Stimulated activated CD8-positive, alpha-beta memory T cell treated with anti-CD3 and anti-CD28 coated beads, Interleukin-15, amount 100 ng/mL, for 4 hours (primary cell): Measurements from ENCODE around the gene MT1B.
"Not testable (repeated sequence)": the region's sequence is repeated elsewhere in the genome, so short reads cannot be mapped to it uniquely, and the experiment has no call there.

ENCODE experiments used
- DNase-seq, 2 donors: peaks; one replicate each; pipeline ENCODE4 v3.0.0-alpha.2; 2020; ENCODE audit warnings: low read depth in 2 of 2

Gene MT1B

DNA sequence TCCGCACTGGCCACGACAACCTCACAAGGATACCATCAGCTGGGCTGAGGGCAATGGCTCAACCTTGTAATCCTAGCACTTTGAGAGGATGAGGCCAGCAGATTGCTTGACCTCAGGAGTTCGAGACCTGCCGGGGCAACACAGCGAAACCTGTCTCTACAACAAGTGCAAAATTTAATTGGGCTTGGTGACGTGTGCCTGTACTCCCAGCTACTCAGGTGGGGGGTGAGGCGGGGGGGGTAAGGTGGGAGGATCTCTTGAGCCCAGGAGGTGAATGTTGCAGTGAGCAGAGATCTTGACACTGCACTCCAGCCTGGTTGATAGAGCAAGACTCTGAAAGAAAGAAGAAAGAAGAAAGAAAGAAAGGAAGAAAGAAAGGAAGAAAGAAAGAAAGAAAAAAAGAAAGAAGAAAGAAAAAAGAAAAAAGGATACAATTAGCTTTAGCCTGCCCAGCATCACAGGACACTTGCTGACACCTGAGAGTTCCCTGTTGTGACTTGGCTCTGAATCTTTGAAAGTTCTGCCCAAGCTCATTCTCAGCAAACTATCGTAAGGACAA lies 31.3 kb upstream of the MT1B start:
- DNase-seq = no peak

DNA sequence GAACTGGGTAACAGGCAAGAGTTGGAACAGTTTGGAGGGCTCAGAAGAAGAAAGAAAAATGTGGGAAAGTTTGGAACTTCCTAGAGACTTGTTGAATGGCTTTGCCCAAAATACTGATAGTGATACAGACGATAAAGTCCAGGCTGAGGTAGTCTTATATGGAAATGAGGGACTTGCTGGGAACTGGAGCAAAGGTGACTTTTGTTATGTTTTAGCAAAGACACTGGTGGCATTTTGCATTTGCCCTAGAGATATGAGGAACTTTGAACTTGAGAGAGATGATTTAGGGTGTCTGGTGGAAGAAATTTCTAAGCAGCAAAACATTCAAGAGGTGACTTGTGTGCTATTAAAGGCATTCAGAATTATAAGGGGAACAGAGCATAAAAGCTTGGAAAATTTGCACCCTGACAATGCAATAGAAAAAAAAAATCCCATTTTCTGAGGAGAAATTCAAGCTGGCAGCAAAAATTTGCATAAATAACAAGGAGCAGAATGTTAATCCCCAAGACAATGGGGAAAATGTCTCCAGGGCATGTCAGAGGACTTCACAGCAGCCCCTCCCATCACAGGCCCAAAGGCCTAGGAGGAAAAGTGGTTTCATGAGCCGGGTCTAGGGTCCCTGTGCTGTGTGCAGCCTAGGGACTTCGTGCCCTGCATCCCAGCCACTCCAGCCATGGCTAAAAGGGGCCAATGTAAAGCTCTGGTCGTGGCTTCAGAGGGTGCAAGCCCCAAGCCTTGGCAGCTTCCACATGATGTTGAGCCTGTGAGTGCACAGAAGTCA lies 29.8 kb upstream of the MT1B start:
- DNase-seq = not testable (repeated sequence)

DNA sequence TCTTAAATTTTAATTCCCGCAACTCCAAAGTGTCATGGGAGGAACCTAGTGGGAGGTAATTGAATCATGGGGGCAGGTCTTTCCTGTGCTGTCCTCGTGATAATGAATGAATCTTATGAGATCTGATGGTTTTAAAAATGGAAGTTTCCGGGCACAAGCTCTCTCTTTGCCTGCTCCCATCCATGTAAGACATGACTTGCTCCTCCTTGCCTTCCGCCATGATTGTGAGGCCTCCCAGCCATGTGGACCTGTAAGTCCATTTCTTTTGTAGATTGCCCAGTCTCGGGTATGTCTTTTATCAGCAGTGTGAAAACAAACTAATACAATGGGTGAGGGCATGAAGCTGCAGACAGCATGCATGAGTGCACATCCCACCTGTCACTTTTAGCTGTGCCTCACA lies 28.5 kb upstream of the MT1B start:
- DNase-seq = not testable (repeated sequence)

DNA sequence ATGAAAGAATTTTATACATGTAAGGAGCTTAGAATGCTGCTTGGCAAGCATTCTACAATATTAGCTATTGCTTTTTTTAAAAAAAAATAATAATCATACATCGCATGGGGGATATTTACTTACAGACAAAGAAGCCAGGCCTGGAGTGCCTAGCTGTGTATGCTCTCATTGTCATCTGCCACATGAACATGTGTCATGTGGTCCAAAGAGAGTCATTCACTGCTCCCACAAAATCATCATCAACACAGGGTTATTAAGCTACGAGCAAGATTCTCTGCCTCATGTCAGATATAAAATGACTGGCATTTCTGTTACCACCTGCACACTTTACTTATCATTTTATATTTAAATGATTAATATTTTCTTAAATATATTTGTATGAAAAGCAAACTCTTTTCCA lies 28.0 kb upstream of the MT1B start:
- DNase-seq = no peak

DNA sequence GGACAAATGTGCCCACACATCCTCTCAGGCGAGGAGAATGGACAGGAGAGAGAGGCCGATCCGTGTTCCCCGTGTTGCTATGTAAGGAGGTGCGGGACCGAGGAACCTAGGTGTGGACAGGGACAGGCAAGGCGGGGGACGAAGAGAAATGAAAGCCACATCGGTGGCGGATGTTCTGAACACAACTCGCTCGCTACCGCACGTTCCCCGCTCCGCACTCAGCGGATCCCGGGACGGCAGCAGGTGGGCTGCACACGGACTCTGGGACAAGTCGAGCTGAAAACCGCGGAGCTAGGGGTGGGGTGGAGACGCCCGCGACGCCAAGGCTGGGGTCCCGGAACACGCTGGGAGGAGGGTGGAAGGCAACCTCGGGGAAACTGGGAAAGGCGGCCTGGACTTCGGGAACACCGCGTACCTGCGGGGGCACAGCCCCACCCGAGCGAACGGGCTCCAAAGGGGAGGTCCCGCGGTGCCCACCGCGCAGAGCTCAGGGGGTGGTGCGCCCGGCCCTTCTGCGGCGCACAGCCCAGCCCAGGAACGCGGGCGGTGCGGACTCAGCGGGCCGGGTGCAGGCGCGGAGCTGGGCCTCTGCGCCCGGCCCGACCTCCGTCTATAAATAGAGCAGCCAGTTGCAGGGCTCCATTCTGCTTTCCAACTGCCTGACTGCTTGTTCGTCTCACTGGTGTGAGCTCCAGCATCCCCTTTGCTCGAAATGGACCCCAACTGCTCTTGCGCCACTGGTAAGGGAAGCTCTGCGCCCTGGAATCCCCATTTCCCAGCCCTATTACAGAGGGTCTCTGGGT lies 26.3 kb upstream of the MT1B start, which contains the start of gene MT1E:
MT1E (plus strand) TSS at position 642 of the 803 bp plus-strand sequence; CDS start at position 713, 71 bp downstream.
- no peak for DNase-seq

DNA sequence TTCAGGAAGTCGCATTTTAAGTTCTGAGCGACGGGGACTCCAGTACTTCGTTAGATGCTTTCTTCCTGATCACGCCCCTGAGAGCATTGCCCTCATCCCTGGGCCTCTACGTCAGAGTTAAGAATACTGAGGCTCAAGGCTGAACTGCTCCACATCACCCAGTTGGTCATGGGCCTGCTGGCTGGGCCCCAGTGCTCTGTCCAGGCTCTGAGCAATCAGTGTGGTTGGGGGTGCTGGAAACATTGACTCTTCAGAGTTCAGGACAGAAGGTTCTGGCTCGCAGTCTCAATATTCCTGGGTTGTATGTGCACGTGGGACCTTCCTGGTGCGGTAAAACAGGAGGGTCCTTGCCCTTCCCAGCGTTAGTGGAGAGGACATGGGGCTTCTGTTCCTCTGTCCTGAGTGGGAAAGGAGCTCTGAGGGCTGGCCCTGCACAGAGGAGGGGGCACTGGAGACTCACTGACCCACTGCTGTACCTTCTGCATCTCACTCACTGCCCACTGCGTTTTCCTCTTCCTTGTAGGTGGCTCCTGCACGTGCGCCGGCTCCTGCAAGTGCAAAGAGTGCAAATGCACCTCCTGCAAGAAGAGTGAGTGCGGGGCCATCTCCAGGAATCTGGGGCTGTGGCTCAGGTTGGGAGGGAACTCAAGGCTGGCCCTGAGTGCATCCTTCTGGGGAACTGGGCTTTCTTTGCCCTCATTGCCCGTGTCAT lies 25.6 kb upstream of the MT1B start:
- DNase-seq = no peak

DNA sequence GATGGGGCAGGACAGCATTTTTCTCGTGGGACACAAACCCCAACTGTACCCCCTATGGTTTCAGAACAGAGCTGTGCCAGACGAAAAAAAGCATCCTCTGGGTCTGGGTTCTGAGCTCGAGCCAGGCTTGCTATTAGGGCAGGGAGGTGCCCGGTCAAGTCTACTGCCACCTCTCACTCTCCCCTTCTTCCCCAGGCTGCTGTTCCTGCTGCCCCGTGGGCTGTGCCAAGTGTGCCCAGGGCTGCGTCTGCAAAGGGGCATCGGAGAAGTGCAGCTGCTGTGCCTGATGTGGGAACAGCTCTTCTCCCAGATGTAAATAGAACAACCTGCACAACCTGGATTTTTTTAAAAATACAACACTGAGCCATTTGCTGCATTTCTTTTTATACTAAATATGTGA lies 25.0 kb upstream of the MT1B start:
- no peak for DNase-seq

DNA sequence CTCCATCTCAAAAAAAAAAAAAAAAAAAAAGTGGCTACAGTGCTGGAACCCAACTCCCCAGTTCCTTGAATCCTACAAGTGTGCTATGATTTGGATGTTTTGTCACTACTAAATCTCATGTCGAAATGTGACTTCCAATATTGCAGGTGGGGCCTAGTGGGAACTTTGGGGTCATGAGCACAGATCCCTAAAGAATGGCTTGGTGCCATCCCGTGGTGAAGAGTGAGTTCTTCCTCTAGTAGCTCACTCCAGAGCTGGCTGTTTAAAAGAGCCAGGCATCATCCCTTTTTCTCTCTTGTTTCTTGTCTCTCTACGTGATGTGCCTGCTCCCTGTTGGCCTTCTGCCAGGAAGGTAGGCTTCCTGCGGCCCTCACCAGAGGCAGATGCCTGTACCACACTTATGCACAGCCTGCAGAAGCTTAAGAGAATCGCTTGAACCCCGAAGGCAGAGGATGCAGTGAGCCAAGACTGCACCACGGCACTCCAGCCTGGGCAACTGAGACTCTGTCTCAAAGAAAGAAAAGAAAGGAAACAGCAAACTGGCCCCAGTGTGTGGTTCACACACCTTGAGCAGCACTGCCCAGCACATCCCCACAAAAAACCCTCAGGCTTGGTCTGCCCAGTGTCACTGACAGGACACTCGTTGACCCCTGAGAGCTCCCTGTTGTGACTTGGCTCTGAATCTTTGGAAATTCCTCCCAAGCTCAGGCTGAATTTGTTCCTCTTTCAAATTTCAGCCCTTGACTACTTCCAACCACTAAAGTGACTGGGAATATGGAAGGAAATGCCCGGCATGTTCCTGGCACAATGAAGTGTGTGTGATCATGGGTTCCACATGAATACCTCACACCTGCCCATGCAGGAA lies 23.0 kb upstream of the MT1B start:
- DNase-seq = no peak

DNA sequence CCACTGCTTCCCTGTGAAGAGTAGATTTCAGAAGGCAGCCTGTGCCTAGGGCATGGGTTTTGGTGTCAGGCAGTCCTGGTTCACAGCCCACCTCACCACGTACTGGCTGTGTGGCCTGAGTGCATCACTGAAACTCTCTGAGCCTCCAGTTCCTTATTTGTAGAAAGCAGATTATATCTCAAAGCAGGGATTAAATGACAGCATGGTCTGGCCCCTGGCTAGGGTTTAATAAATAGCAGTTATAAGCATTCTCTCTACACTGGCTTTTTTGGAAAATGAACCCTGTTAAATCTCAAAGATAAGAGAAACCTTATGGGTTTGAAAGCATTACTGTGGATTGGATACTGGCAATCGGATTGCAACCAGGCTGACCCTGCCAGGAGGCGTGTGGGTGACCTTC lies 22.2 kb upstream of the MT1B start:
- DNase-seq = no peak

DNA sequence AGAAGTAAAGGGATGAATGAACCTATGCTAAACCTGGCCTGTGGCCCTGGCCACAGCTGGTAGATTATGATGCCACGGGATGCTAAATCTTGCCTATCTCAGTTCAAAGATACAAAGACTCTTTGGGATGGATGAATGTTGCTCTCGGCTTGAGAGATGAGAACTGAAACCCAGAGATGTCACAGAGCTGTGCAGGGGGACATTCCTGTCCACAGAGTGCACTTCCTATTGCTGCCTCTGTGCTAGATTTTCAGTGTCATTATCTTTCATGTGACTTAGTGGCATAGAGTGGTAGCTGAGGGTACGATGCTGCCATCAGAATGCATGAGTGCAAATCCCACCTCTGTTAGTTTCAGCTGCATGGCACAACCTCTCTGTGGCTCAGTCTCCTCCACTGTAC lies 21.6 kb upstream of the MT1B start:
- no peak for DNase-seq

DNA sequence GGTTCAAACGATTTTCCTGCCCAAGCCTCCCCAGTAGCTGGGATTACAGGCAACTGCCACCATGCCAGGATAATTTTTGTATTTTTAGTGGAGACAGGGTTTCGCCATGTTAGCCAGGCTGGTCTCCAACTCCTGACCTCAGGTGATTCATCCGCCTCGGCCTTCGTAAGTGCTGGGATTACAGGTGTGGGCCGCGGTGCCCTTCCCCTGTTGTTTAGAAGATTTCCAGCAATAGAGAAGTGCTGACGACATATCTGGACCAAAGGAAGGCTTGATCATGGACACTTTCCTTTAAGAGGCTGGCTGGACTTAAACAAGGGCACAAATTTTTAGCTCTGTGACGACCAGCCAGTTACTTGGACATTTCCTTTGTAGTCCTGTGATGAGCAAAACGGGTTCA lies 20.5 kb upstream of the MT1B start:
- no peak for DNase-seq

DNA sequence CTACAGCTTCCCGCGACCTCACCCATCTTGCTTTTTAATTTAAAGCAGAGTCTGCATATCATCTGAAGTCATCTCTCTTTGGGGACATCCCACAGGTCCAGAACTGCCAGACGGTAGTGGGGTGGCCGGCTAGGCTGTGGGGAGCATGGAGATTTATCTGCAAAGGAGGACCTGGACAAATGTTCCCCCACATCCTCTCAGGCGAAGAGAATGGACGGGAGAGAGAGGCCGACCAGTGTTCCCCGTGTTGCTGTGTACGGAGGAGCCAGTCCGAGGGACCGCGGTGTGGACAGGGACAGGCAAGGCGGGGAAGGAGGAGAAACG lies 19.9 kb upstream of the MT1B start:
- no peak for DNase-seq

DNA sequence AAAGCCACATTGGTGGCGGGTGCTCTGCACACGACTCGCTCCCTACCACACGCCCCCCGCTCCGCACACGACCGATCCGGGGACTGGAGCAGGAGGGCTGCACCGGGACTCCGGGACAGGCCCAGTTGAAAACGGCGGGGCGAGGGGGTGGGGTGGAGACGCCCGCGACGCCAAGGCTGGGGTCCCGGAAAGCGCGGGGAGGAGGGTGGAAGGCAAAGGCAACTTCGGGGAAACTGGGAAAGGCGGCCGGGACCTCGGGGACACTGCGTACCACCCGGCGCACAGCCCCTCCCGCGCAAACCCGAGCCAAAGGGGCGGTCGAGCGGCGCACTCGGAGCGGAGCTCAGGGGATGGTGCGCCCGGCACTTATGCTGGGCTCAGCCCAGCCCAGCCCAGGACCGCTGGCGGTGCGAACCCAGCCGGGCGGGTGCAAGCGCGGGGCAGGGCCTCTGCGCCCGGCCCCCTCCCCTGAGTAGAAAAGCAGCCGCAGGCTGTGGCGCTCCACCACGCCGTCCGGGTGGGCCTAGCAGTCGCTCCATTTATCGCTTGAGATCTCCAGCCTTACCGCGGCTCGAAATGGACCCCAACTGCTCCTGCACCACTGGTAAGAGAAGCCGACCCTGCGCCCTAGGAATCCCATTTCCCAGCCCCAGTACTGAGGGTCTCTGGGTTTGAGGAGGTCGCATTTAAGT lies 19.4 kb upstream of the MT1B start, which contains the start of gene MT1M:
MT1M (plus strand) TSS at position 504 of the 692 bp plus-strand sequence; CDS start at position 577, 73 bp downstream.
- DNase-seq = no peak

DNA sequence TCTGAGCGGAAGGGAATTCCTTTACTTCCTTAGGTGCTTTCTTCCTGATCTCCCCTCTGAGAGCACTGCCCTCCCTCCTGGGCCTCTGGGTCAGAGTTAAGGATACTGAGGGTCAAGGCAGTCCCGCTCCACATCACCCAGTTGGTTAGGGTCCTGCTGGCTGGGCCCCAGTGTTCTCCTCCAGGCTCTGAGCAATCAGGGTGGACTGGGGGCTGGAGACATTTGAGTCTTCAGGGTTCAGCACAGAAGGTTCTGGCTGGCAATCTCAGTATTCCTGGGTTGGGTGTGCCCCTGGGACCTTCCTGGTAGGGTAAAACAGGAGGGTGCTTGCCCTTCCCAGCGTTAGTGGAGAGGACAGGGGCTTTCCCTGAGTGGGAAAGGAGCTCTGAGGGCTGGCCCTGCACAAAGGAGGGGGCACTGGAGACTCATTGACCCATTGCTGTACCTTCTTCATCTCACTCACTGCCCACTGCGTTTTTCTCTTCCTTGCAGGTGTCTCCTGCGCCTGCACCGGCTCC lies 18.8 kb upstream of the MT1B start:
- no peak for DNase-seq

DNA sequence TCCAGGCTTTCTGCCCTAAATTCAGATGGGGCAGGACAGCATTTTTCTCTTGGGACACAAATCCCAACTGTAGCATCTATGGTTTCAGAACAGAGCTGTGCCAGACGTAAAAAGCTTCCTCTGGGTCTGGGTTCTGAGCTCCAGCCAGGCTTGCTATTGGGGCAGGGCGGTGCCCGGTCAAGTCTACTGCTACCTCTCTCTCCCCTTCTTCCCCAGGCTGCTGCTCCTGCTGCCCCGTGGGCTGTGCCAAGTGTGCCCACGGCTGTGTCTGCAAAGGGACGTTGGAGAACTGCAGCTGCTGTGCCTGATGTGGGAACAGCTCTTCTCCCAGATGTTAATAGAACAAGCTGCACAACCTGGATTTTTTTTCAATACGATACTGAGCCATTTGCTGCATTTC lies 18.2 kb upstream of the MT1B start:
- DNase-seq = no peak

DNA sequence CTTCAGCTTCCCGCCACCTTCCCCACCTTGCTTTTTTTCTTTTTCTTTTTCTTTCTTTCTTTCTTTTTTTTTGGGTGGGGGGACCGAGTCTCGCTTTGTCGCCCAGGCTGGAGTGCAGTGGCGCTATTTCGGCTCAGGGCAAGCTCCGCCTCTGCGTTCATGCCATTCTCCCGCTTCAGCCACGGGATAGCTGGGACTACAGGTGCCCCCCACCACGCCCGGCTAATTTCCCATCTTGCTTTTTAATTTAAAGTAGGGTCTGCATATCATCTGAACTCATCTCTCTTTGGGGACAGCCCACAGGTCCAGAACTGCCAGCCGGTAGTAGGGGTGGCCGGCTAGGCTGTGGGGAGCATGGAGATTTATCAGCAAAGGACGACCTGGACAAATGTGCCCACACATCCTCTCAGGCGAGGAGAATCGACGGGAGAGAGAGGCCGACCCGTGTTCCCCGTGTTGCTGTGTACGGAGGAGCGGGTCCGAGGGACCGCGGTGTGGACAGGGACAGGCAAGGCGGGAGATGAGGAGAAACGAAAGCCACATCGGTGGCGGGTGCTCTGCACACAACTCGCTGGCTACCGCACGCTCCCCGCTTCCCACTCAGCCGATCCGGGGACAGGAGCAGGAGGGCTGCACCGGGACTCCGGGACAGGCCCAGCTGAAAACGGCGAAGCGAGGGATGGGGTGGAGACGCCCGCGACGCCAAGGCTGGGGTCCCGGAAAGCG lies 16.8 kb upstream of the MT1B start:
- no peak for DNase-seq

DNA sequence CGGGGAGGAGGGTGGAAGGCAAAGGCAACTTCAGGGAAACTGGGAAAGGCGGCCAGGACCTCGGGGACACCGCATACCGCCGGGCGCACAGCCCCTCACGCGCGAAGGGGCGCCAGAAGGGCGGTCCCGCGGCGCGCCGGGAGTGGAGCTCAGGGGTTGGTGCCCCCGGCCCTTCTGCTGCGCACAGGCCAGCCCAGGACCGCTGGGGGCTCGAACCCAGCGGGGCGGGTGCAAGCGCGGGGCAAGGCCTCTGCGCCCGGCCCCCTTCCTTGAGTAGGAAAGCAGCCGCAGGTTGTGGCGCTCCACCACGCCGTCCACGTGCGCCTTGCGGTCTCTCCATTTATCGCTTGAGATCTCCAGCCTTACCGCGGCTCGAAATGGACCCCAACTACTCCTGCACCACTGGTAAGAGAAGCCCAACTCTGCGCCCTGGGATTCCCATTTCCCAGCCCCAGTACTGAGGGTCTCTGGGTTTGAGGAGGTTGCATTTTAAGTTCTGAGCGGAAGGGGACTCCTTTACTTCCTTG lies 16.2 kb upstream of the MT1B start:
- DNase-seq = no peak

DNA sequence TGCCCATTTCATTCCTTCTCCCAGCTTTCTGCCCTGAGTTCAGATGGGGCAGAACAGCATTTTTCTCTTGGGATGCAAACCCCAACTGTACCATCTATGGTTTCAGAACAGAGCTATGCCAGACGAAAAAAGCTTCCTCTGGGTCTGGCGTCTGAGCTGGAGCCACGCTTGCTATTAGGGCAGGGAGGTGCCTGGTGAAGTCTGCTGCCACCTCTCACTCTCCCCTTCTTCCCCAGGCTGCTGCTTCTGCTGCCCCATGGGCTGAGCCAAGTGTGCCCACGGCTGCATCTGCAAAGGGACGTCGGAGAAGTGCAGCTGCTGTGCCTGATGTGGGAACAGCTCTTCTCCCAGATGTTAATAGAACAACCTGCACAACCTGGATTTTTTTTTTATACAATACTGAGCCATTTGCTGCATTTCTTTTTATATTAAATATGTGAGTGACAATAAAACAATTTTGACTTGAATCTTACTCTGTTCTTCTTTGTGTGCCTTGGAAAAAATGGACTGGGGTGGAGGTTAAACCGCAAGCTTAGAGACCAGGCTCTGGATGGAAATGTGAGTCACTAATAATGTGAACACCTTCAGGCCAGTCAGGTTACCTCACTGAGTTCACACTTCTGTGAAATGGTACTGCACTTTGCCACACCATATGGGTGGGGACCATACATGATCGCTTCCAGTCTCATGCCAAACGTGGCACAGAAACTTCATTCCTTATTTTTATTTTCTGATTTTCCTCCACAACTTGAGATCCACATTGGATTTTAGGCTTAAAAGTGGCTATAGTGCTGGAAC lies 14.9 kb upstream of the MT1B start:
- no peak for DNase-seq
